ENCODE measurements around the gene SDK1. TPM values are rescaled to one million over a fixed set of nuclear protein-coding genes. Genes with fewer than 3 reads are reported as not detected.

The SDK1 gene
- total RNA-seq, 6 experiments from 2014 or later, result not detected

DNA sequence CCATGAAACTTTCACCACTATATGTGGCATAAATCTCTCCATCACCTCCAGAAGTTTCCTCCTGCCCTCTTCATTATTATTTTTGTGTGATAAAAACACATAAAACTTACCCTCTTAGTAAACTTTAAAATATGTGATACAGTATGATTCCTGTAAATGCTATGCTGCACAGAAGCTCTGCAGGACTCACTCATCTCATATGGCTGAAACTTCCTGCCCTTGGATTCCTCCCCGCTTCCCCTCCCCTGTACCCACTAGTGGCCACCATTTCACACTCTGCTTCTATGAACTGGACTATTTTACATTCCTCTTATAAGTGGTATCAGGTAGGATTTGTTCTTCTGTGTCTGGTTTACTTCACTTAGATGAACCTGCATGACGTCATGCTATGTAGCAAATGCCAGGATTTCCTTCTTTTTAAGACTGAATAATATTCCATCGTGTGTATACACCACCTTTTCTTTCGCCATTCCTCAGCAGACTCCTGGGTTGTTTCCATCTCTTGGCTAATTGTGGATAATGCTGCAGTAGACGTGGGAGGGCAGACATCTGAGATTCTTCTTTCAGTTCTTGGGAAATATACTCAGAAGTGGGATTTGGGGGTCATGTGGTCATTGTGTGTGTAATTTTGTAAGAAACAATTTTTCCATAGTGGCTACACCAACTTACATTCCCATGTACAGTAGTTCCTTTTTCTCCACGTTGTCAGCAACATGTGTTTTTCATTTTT, 335.2 kb downstream of the SDK1 start:
- Mint-ChIP-seq H3K9me3 (peaks cover 48% of the 10 kb centered on the region), H3K4me1 (ENCODE audit: low read depth) (no peaks in the 10 kb centered on the region), H3K36me3 (ENCODE audit: low read depth) (no peaks in the 10 kb centered on the region; the same call in 1 of the 2 replicates), H3K27me3 (ENCODE audit: insufficient read depth) (no peaks in the 10 kb centered on the region; the same call in 1 of the 2 replicates), H3K27ac (no peak overlapping the region), H3K4me3 (no peak overlapping the region)
- TF ChIP-seq, protein P1, sequence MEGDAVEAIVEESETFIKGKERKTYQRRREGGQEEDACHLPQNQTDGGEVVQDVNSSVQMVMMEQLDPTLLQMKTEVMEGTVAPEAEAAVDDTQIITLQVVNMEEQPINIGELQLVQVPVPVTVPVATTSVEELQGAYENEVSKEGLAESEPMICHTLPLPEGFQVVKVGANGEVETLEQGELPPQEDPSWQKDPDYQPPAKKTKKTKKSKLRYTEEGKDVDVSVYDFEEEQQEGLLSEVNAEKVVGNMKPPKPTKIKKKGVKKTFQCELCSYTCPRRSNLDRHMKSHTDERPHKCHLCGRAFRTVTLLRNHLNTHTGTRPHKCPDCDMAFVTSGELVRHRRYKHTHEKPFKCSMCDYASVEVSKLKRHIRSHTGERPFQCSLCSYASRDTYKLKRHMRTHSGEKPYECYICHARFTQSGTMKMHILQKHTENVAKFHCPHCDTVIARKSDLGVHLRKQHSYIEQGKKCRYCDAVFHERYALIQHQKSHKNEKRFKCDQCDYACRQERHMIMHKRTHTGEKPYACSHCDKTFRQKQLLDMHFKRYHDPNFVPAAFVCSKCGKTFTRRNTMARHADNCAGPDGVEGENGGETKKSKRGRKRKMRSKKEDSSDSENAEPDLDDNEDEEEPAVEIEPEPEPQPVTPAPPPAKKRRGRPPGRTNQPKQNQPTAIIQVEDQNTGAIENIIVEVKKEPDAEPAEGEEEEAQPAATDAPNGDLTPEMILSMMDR (IDR thresholded peaks at IDR 0.05), result no peak
- DNase-seq, result no peak

DNA sequence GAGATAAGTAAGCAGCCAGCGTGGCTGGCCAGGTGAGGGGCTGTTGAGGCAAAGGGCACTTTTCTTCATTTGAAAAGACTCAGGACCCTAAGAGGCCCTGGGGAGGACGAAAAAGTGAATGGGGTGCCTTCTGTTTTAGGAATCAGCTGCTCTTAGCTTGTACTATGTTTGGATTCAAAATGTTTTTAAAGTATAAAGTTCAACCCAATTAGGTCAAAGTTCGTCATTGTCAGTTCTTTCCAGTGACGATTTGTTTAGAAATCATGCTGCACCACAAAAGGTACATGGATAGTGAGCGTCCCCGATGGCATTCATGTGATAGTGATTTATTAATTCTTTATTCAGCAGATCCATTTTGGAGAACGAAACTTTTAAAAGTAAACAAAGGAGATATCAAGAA, 338.2 kb downstream of the SDK1 start:
- Mint-ChIP-seq H3K27ac (no peak overlapping the region), H3K4me1 (ENCODE audit: low read depth) (no peaks in the 10 kb centered on the region), H3K36me3 (ENCODE audit: low read depth) (no peaks in the 10 kb centered on the region; the same call in 1 of the 2 replicates), H3K9me3 (peaks cover 53% of the 10 kb centered on the region), H3K27me3 (ENCODE audit: insufficient read depth) (no peaks in the 10 kb centered on the region; the same call in 1 of the 2 replicates), H3K4me3 (no peak overlapping the region)
- no peak for DNase-seq
- TF ChIP-seq, protein P1 (IDR thresholded peaks at IDR 0.05), result no peak

DNA sequence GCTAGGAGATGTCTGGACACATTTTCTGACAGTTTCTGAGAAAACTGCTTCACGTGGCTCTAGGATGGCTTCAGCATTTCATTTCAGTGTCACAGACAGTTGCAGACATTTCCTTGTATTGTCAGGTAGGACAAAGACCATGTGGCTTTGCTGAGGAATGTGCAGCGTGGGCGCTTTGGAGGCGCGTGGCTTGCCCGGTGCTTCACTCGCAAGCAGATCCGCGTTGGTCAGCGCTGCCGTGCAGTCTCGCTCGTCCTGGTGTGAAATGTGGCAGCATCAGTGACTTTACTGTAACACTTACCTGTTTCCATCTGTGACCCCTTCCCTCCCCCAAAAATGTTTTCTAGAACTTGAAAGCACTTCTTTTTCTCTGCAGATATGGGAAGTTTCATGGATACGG, 340.5 kb downstream of the SDK1 start:
- no peak for DNase-seq
- Mint-ChIP-seq H3K4me3 (no peak overlapping the region), H3K27me3 (ENCODE audit: insufficient read depth) (no peaks in the 10 kb centered on the region; the same call in 1 of the 2 replicates), H3K9me3 (peaks cover 48% of the 10 kb centered on the region), H3K36me3 (ENCODE audit: low read depth) (no peaks in the 10 kb centered on the region; the same call in 1 of the 2 replicates), H3K4me1 (ENCODE audit: low read depth) (no peaks in the 10 kb centered on the region), H3K27ac (no peak overlapping the region)
- TF ChIP-seq, protein P1 (IDR thresholded peaks at IDR 0.05), result no peak

DNA sequence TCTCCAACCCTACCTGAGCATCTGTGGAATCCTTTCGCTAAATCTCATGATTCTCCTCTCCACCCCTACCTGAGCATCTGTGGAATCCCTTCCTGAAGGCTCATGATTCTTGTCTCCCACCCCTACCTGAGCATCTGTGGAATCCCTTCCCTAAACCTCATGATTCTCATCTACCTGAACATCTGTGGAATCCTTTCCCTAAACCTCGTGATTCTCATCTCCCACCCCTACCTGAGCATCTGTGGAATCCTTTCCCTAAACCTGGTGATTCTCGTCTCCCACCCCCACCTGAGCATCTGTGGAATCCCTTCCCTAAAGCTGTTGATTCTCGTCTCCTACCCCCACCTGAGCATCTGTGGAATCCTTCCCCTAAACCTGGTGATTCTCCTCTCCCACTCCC, 342.0 kb downstream of the SDK1 start:
- Mint-ChIP-seq H3K9me3 (peaks cover 48% of the 10 kb centered on the region), H3K4me3 (no peak overlapping the region), H3K36me3 (ENCODE audit: low read depth) (no peaks in the 10 kb centered on the region), H3K27ac (no peak overlapping the region), H3K27me3 (ENCODE audit: insufficient read depth) (no peaks in the 10 kb centered on the region; the same call in 1 of the 2 replicates), H3K4me1 (ENCODE audit: low read depth) (no peaks in the 10 kb centered on the region)
- DNase-seq, result no peak
- TF ChIP-seq, protein P1 (IDR thresholded peaks at IDR 0.05), result no peak

DNA sequence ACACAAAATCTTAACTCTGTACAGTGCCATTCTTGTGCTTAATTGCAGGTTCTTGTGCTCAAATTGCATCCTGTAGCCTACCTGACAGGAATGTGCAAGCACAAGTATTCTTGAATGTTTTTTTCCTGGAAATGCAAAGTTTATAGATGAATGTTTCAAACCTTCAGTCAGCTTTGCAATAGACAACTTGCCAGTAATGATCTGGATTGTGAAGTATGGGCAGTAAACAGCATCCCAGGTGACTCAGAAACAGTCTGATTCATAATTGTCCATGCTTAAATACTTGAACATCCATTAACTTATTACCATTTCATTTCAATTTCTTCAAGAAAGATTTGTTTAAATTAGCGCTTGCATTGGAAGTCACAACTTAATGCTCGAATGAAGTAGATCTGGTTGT, 347.2 kb downstream of the SDK1 start:
- no peak overlapping the region for H3K4me3 Mint-ChIP-seq
- no peak overlapping the region for H3K27ac Mint-ChIP-seq
- H3K36me3 Mint-ChIP-seq (ENCODE audit: low read depth), result 0 out of 2 replicates have a peak, but pooled peaks cover 2% of the 10 kb centered on the region
- H3K9me3 Mint-ChIP-seq, result peaks cover 53% of the 10 kb centered on the region
- no peaks in the 10 kb centered on the region; the same call in 1 of the 2 replicates for H3K27me3 Mint-ChIP-seq (ENCODE audit: insufficient read depth)
- H3K4me1 Mint-ChIP-seq (ENCODE audit: low read depth), result no peaks in the 10 kb centered on the region
- no peak for DNase-seq
- TF ChIP-seq, protein P1 (IDR thresholded peaks at IDR 0.05), result no peak
